Activated CD8-positive, alpha-beta T cell treated with anti-CD3 and anti-CD28 coated beads, Interleukin-2, amount 10 ng/mL, durations not matched to agents 7 days and 5 days (primary cell): ENCODE results near the gene ACVR1B. TPM values are rescaled to one million over a fixed set of nuclear protein-coding genes. Genes with fewer than 3 reads are reported as not detected.
A peak's percentile ranks its signal among the peaks of the same experiment; 100 is the strongest.

Source experiments
- ATAC-seq: fragments of 150-1000 bp; cut with Tn5 transposase; one replicate; pipeline ENCODE4 v1.10.0; 2021; ENCODE audit warnings: moderate library complexity
- CTCF ChIA-PET: fragments of 350-600 bp; sonication (Branson Sonifier 250); formaldehyde crosslinking; loops from one replicate; lab custom pipeline; 2021; ENCODE audit warnings: antibody characterized with exemption; lab: Charles Lee
- POLR2A ChIA-PET: fragments of 350-600 bp; sonication (Branson Sonifier 250); formaldehyde crosslinking; loops from one replicate; lab custom pipeline; 2021; ENCODE audit warnings: antibody characterized with exemption; lab: Charles Lee
- DNase-seq: peaks from one replicate; pipeline ENCODE4 v3.0.0-alpha.2; 2020
- H3K27ac Mint-ChIP-seq: one replicate; pipeline ENCODE4 v1.8.0; 2021; ENCODE audit warnings: mild to moderate bottlenecking, mixed read lengths
- H3K27me3 Mint-ChIP-seq: one replicate; pipeline ENCODE4 v1.8.0; 2021; ENCODE audit warnings: low read depth, mixed read lengths
- H3K36me3 Mint-ChIP-seq: one replicate; pipeline ENCODE4 v1.8.0; 2021; ENCODE audit warnings: low read depth, mixed read lengths
- H3K4me1 Mint-ChIP-seq: one replicate; pipeline ENCODE4 v1.8.0; 2021; ENCODE audit warnings: low read depth, mixed read lengths
- H3K4me3 Mint-ChIP-seq: one replicate; pipeline ENCODE4 v1.8.0; 2021; ENCODE audit warnings: mild to moderate bottlenecking, mixed read lengths
- H3K9me3 Mint-ChIP-seq: one replicate; pipeline ENCODE4 v1.8.0; 2022; ENCODE audit warnings: mixed read lengths; ENCODE audit not compliant: insufficient read depth
- total RNA-seq, 2 experiments: library from RNA; stranded (reverse); gene quantifications; one replicate each; pipeline ENCODE4 v1.2.3, GENCODE V29; 2021

The ACVR1B gene
- total RNA-seq, 2 experiments from 2014 or later: 7.8 to 8.8 TPM

GRCh38 chr12:51949342-51950030 is 2.0 kb upstream of the ACVR1B start:
- Mint-ChIP-seq H3K4me3 (no peak overlapping the region), H3K9me3 (peaks cover 7% of the 10 kb centered on the region), H3K36me3 (peaks cover 2% of the 10 kb centered on the region), H3K4me1 (peaks cover 23% of the 10 kb centered on the region), H3K27me3 (peaks cover 28% of the 10 kb centered on the region), H3K27ac (no peak overlapping the region)
- POLR2A ChIA-PET: no interaction called here
- CTCF ChIA-PET: interaction anchor here (0.6 to 4.1 kb wide), 6 partner anchors 18 to 76 kb away, joined by 3 to 23 read pairs (median 6); no protein-coding TSS in a partner anchor
- ATAC-seq: no peak
- no peak for DNase-seq

- H3K27me3 Mint-ChIP-seq: peaks cover 28% of the 10 kb centered on the region
- ATAC-seq: no peak
Measured at GRCh38 chr12:51950682-51951198, 759 bp upstream of the ACVR1B start.

GRCh38 chr12:51951843-51952722 is 584 bp downstream of the ACVR1B start:
- no peak overlapping the region for H3K27ac Mint-ChIP-seq
- no peaks in the 10 kb centered on the region for H3K36me3 Mint-ChIP-seq
- H3K9me3 Mint-ChIP-seq: no peaks in the 10 kb centered on the region
- CTCF ChIA-PET: interaction anchor here (1.0 to 4.1 kb wide), 3 partner anchors 19 to 73 kb away, joined by 3 to 23 read pairs (median 4); no protein-coding TSS in a partner anchor
- peaks cover 27% of the 10 kb centered on the region for H3K4me1 Mint-ChIP-seq
- peak overlapping the region; percentile 62 for H3K4me3 Mint-ChIP-seq
- peaks cover 25% of the 10 kb centered on the region for H3K27me3 Mint-ChIP-seq
- POLR2A ChIA-PET: no interaction called here
- DNase-seq (no peak), ATAC-seq (no peak)

More at GRCh38 chr12:51950682-51951198, 759 bp upstream of the ACVR1B start:
- Mint-ChIP-seq H3K4me1 (peaks cover 25% of the 10 kb centered on the region), H3K36me3 (no peaks in the 10 kb centered on the region), H3K4me3 (peak overlapping the region; percentile 86), H3K9me3 (no peaks in the 10 kb centered on the region), H3K27ac (peak overlapping the region; percentile 62)
- CTCF ChIA-PET: interaction anchor here (0.9 to 4.1 kb wide), 6 partner anchors 20 to 74 kb away, joined by 3 to 23 read pairs (median 4); no protein-coding TSS in a partner anchor
- POLR2A ChIA-PET: no interaction called here
- DNase-seq: no peak

- H3K36me3 Mint-ChIP-seq: no peaks in the 10 kb centered on the region
- H3K9me3 Mint-ChIP-seq: no peaks in the 10 kb centered on the region
- POLR2A ChIA-PET: no interaction called here
- peaks cover 27% of the 10 kb centered on the region for H3K4me1 Mint-ChIP-seq
- no peak for DNase-seq
- H3K27me3 Mint-ChIP-seq: peaks cover 16% of the 10 kb centered on the region
- no peak overlapping the region for H3K27ac Mint-ChIP-seq
- H3K4me3 Mint-ChIP-seq: peak overlapping the region; percentile 1
- no peak for ATAC-seq
- CTCF ChIA-PET: interaction anchor here (3.2 kb wide), 1 partner anchor 17 kb away, joined by 20 read pairs; no protein-coding TSS in a partner anchor
Measured at GRCh38 chr12:51953089-51953488, 1.6 kb downstream of the ACVR1B start.

GRCh38 chr12:51953864-51954263 is 2.4 kb downstream of the ACVR1B start:
- ATAC-seq (no peak), DNase-seq (no peak)
- Mint-ChIP-seq H3K4me3 (no peak overlapping the region), H3K9me3 (no peaks in the 10 kb centered on the region), H3K27ac (no peak overlapping the region), H3K36me3 (no peaks in the 10 kb centered on the region), H3K4me1 (peaks cover 27% of the 10 kb centered on the region), H3K27me3 (peaks cover 15% of the 10 kb centered on the region)
- ChIA-PET POLR2A (no interaction called here), CTCF (interaction anchor here (1.5 to 3.2 kb wide), 4 partner anchors 13 to 79 kb away, joined by 4 to 20 read pairs (median 8); no protein-coding TSS in a partner anchor)

GRCh38 chr12:51954561-51955361 is 3.3 kb downstream of the ACVR1B start:
- no peak for ATAC-seq
- H3K4me3 Mint-ChIP-seq: no peak overlapping the region
- H3K4me1 Mint-ChIP-seq: peaks cover 27% of the 10 kb centered on the region
- DNase-seq: no peak
- H3K9me3 Mint-ChIP-seq: no peaks in the 10 kb centered on the region
- no peak overlapping the region for H3K27ac Mint-ChIP-seq
- peaks cover 11% of the 10 kb centered on the region for H3K27me3 Mint-ChIP-seq
- CTCF ChIA-PET: interaction anchor here (1.5 to 3.2 kb wide), 4 partner anchors 12 to 78 kb away, joined by 4 to 20 read pairs (median 8); no protein-coding TSS in a partner anchor
- H3K36me3 Mint-ChIP-seq: no peaks in the 10 kb centered on the region
- POLR2A ChIA-PET: no interaction called here

GRCh38 chr12:51955702-51956101 is 4.2 kb downstream of the ACVR1B start:
- ATAC-seq (no peak), DNase-seq (no peak)
- CTCF ChIA-PET: interaction anchor here (1.5 to 3.2 kb wide), 4 partner anchors 11 to 77 kb away, joined by 4 to 20 read pairs (median 8); no protein-coding TSS in a partner anchor
- Mint-ChIP-seq H3K27ac (no peak overlapping the region), H3K4me3 (no peak overlapping the region), H3K9me3 (no peaks in the 10 kb centered on the region), H3K36me3 (no peaks in the 10 kb centered on the region), H3K4me1 (peaks cover 27% of the 10 kb centered on the region), H3K27me3 (peaks cover 6% of the 10 kb centered on the region)
- POLR2A ChIA-PET: no interaction called here

- ChIA-PET POLR2A (interaction anchor here (0.6 to 0.9 kb wide), 2 partner anchors 12 to 73 kb away, joined by 3 read pairs; no protein-coding TSS in a partner anchor), CTCF (interaction anchor here (1.0 to 4.4 kb wide), 4 partner anchors 12 to 138 kb away, joined by 4 to 62 read pairs (median 6); no protein-coding TSS in a partner anchor)
- ATAC-seq (no peak), DNase-seq (no peak)
- Mint-ChIP-seq H3K4me3 (no peak overlapping the region), H3K4me1 (peaks cover 18% of the 10 kb centered on the region), H3K9me3 (no peaks in the 10 kb centered on the region), H3K27me3 (peaks cover 1% of the 10 kb centered on the region), H3K27ac (no peak overlapping the region), H3K36me3 (no peaks in the 10 kb centered on the region)
Measured at GRCh38 chr12:51958542-51958941, 7.0 kb downstream of the ACVR1B start.

- ChIA-PET CTCF (interaction anchor here (1.0 to 4.4 kb wide), 3 partner anchors 12 to 139 kb away, joined by 4 to 62 read pairs (median 4); no protein-coding TSS in a partner anchor), POLR2A (no interaction called here)
- Mint-ChIP-seq H3K27ac (no peak overlapping the region), H3K36me3 (no peaks in the 10 kb centered on the region), H3K9me3 (no peaks in the 10 kb centered on the region), H3K4me1 (peaks cover 11% of the 10 kb centered on the region), H3K27me3 (peaks cover 1% of the 10 kb centered on the region), H3K4me3 (no peak overlapping the region)
- DNase-seq (no peak), ATAC-seq (no peak)
Measured at GRCh38 chr12:51959211-51959610, 7.7 kb downstream of the ACVR1B start.

- ChIA-PET CTCF (interaction anchor here (1.0 to 4.4 kb wide), 3 partner anchors 11 to 139 kb away, joined by 3 to 62 read pairs (median 3); no protein-coding TSS in a partner anchor), POLR2A (no interaction called here)
- no peak overlapping the region for H3K27ac Mint-ChIP-seq
- H3K27me3 Mint-ChIP-seq: peaks cover 4% of the 10 kb centered on the region
- no peaks in the 10 kb centered on the region for H3K9me3 Mint-ChIP-seq
- H3K4me3 Mint-ChIP-seq: no peak overlapping the region
- H3K4me1 Mint-ChIP-seq: peaks cover 7% of the 10 kb centered on the region
- peaks cover 2% of the 10 kb centered on the region for H3K36me3 Mint-ChIP-seq
- DNase-seq (no peak), ATAC-seq (no peak)
Measured at GRCh38 chr12:51959921-51960320, 8.4 kb downstream of the ACVR1B start.
